PC-9 (cell line): ENCODE measurements around the gene CDC25A. TPM values are rescaled to one million over a fixed set of nuclear protein-coding genes. Genes with fewer than 3 reads are reported as not detected.
A peak's percentile ranks its signal among the peaks of the same experiment; 100 is the strongest.

Source experiments
- BruUV-seq: library from RNA; stranded (reverse); fragments of 400-500 nt; replicated peaks from 2 replicates; lab custom pipeline; 2021; lab: Mats Ljungman, UMichigan
- CTCF ChIA-PET: fragments of 300-600 bp; sonication (Branson Sonifier 250); formaldehyde crosslinking; loops from one replicate; lab custom pipeline; 2022; ENCODE audit warnings: antibody characterized with exemption; lab: Charles Lee
- POLR2A ChIA-PET: fragments of 300-600 bp; sonication (Branson Sonifier 250); formaldehyde crosslinking; loops from one replicate; lab custom pipeline; 2022; ENCODE audit warnings: antibody characterized with exemption; ENCODE audit not compliant: unreplicated experiment; lab: Charles Lee
- DNase-seq, 2 experiments: peaks; one replicate each; pipeline versions ENCODE4 v3.0.0 to v3.0.0-alpha.2; 2015 to 2022; ENCODE audit warnings: mixed read lengths in 1 of 2
- H2AFZ ChIP-seq: fragments of 200-600 bp; sonication (generic); 2 replicates; pipeline ENCODE4 v1.8.1; 2017; ENCODE audit warnings: antibody characterized with exemption
- H3F3A ChIP-seq: fragments of 200-600 bp; sonication (generic); 2 replicates; pipeline ENCODE4 v1.8.1; 2017; ENCODE audit warnings: antibody characterized with exemption, mild to moderate bottlenecking, low read depth; ENCODE audit not compliant: insufficient read depth
- H3K27ac ChIP-seq: fragments of 200-600 bp; sonication (generic); 2 replicates; pipeline ENCODE4 v1.6.1; 2016; ENCODE audit warnings: mixed run types
- H3K27me3 ChIP-seq: fragments of 200-600 bp; sonication (generic); 2 replicates; pipeline ENCODE4 v1.6.1; 2016; ENCODE audit warnings: low read depth, mixed run types; ENCODE audit not compliant: insufficient read depth
- H3K36me3 ChIP-seq: fragments of 200-600 bp; sonication (generic); 2 replicates; pipeline ENCODE4 v1.6.1; 2016; ENCODE audit warnings: low read depth, mixed run types
- H3K4me1 ChIP-seq: fragments of 200-600 bp; sonication (generic); replicated peaks from 2 replicates; pipeline ENCODE4 v1.6.1; 2016; ENCODE audit warnings: mixed run types; ENCODE audit not compliant: insufficient read depth
- H3K4me2 ChIP-seq: fragments of 200-600 bp; sonication (generic); 2 replicates; pipeline ENCODE4 v1.6.1; 2017; ENCODE audit warnings: mixed run types
- H3K4me3 ChIP-seq: fragments of 200-600 bp; sonication (generic); 2 replicates; pipeline ENCODE4 v1.6.1; 2016; ENCODE audit warnings: mixed run types
- H3K79me2 ChIP-seq: fragments of 200-600 bp; sonication (generic); 2 replicates; pipeline ENCODE4 v1.6.1; 2017; ENCODE audit warnings: low read depth, mixed run types
- H3K9me2 ChIP-seq: fragments of 200-600 bp; sonication (generic); 2 replicates; pipeline ENCODE4 v1.8.1; 2017; ENCODE audit warnings: mild to moderate bottlenecking; ENCODE audit not compliant: insufficient read depth
- H3K9me3 ChIP-seq: fragments of 200-600 bp; sonication (generic); 2 replicates; pipeline ENCODE4 v1.8.1; 2016; ENCODE audit warnings: low read depth; ENCODE audit not compliant: insufficient read depth
- H4K20me1 ChIP-seq: fragments of 200-600 bp; sonication (generic); 2 replicates; pipeline ENCODE4 v1.8.1; 2017; ENCODE audit not compliant: insufficient read depth
- EZH2 ChIP-seq: fragments of 200-600 bp; sonication (generic); IDR thresholded peaks from 2 replicates; pipeline ENCODE4 v1.8.0; 2017; ENCODE audit warnings: antibody characterized with exemption, low read depth
- intact Hi-C: fragments of 100-400 bp; cut with micrococcal nuclease; formaldehyde crosslinking; loops from one replicate; pipeline ENCODE4 v1.10.0; 2022; ENCODE audit not compliant: unreplicated experiment
- microRNA-seq: library from miRNA; unstranded; fragments of <30 nt; microRNA quantifications from one replicate; pipeline ENCODE4 v1.2.0, GENCODE V29; 2021; ENCODE audit warnings: borderline number of aligned reads, borderline replicate concordance
- total RNA-seq: library from RNA; stranded (reverse); gene quantifications from 2 replicates; pipeline ENCODE4 v1.2.3, GENCODE V29; 2021
- TF ChIP-seq, protein P1 (sequence below): fragments of 200-600 bp; sonication (generic); conservative IDR thresholded peaks from 2 replicates; pipeline ENCODE4 v1.6.1; 2017; ENCODE audit warnings: mixed run types, antibody characterized with exemption, mild to moderate bottlenecking, moderate library complexity

Gene CDC25A
- total RNA-seq, 1 experiment from 2014 or later, result 9.7 TPM

DNA sequence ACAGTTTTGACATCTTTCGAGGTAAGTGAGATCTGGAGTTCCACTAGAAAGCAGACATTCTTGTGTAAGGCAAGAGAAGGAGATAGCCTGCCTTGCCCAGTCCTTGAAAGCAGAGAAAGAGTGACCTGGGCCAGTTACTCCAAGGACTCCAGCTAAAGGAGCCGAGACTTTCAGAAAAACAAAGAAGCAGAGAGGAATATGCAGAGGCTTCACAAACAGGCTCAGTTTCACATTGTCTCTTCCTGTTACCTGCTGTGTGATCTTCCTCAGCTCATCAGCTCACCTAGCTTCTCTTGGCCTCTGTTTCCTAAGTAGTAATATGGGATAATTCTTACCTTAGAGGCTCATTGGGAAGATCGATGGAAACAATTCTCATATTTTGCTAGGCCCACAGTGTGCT lies 81.0 kb downstream of the CDC25A start:
- H3K9me3 ChIP-seq, result no peaks in the 10 kb centered on the region
- H3K36me3 ChIP-seq, result no peaks in the 10 kb centered on the region
- POLR2A ChIA-PET, result no interaction called here
- H3F3A ChIP-seq, result no peaks in the 10 kb centered on the region
- H3K9me2 ChIP-seq, result no peaks in the 10 kb centered on the region
- CTCF ChIA-PET, result no interaction called here
- H3K79me2 ChIP-seq, result no peaks in the 10 kb centered on the region
- no peaks in the 10 kb centered on the region for H3K4me1 ChIP-seq
- no peaks in the 10 kb centered on the region for H3K27me3 ChIP-seq
- no peak overlapping the region for H3K27ac ChIP-seq
- no peak overlapping the region for H3K4me3 ChIP-seq
- no peaks in the 10 kb centered on the region for H4K20me1 ChIP-seq
- no peak overlapping the region for H2AFZ ChIP-seq
- no TSS peak for BruUV-seq
- no peak for TF ChIP-seq EZH2
- TF ChIP-seq, protein P1, sequence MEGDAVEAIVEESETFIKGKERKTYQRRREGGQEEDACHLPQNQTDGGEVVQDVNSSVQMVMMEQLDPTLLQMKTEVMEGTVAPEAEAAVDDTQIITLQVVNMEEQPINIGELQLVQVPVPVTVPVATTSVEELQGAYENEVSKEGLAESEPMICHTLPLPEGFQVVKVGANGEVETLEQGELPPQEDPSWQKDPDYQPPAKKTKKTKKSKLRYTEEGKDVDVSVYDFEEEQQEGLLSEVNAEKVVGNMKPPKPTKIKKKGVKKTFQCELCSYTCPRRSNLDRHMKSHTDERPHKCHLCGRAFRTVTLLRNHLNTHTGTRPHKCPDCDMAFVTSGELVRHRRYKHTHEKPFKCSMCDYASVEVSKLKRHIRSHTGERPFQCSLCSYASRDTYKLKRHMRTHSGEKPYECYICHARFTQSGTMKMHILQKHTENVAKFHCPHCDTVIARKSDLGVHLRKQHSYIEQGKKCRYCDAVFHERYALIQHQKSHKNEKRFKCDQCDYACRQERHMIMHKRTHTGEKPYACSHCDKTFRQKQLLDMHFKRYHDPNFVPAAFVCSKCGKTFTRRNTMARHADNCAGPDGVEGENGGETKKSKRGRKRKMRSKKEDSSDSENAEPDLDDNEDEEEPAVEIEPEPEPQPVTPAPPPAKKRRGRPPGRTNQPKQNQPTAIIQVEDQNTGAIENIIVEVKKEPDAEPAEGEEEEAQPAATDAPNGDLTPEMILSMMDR, result no peak
- no peak overlapping the region for H3K4me2 ChIP-seq
- DNase-seq, result no peak
- intact Hi-C loops, result no loop called here

Small RNAs within 50 kb of the gene (microRNA-seq; reads per million reads assigned to microRNA genes)
- 94.9 reads per million, percentile 49 among the genes with 10 or more reads in this experiment for gene MIR4443

Other genes starting within 250 kb of the CDC25A start
- gene MAP4, start 172.0 kb downstream of the CDC25A start, total RNA-seq, result 157 and 187 TPM in 2 replicates
- not detected in 2 replicates for gene CAMP, start 35.1 kb upstream of the CDC25A start, total RNA-seq
- gene ZNF589, start 52.7 kb upstream of the CDC25A start, total RNA-seq, result 11.1 and 11.7 TPM in 2 replicates
- gene NME6, start 113.0 kb upstream of the CDC25A start, total RNA-seq, result 38.3 and 42.8 TPM in 2 replicates
- gene SPINK8, start 145.2 kb upstream of the CDC25A start, total RNA-seq, result not detected in 2 replicates
- not detected in 2 replicates for gene FBXW12, start 183.8 kb upstream of the CDC25A start, total RNA-seq
- 97.7 and 120 TPM in 2 replicates for gene PLXNB1, start 241.7 kb upstream of the CDC25A start, total RNA-seq